ENCODE data around the gene FAM124A.

DNA sequence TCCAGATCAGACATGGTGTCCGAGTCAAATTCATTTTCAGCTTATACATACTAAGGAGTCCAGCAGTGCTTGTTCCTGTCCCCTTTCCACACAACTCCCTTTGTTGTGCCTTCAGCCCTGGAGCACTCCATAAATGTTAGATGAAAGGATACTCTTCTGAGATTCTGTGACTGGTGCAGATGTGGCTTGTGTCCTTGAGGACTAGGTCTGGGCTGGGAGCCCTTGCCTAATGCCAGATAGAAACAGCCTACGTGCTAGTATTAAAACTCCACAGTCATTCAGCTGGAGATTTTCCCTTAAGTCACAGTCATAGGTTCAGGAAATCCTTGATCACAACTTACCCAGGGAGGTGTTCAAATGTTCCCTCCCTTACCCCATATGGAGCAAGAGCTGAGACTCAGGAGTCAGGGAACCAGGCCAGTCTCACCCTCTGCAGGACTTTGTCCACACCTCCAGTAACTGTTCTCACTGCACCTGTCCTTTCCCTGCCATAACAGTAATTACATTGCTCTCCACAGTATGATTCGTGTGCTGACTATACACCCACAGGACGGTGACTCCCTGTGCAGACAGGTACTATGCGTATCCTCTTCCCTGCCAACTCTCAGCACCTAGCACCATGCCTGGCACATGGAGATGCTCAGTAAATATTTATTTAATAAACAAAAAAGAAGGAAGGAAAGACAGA is 101.8 kb downstream of the FAM124A start:
- no peak for TF ChIP-seq POLR2A (IDR thresholded peaks at IDR 0.05)
- TF ChIP-seq POLR2AphosphoS5 (IDR thresholded peaks at IDR 0.05), result no peak
- TF ChIP-seq, protein P1, sequence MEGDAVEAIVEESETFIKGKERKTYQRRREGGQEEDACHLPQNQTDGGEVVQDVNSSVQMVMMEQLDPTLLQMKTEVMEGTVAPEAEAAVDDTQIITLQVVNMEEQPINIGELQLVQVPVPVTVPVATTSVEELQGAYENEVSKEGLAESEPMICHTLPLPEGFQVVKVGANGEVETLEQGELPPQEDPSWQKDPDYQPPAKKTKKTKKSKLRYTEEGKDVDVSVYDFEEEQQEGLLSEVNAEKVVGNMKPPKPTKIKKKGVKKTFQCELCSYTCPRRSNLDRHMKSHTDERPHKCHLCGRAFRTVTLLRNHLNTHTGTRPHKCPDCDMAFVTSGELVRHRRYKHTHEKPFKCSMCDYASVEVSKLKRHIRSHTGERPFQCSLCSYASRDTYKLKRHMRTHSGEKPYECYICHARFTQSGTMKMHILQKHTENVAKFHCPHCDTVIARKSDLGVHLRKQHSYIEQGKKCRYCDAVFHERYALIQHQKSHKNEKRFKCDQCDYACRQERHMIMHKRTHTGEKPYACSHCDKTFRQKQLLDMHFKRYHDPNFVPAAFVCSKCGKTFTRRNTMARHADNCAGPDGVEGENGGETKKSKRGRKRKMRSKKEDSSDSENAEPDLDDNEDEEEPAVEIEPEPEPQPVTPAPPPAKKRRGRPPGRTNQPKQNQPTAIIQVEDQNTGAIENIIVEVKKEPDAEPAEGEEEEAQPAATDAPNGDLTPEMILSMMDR (IDR thresholded peaks at IDR 0.05 in 8 of 11, conservative IDR thresholded peaks at IDR 0.05 in 3 of 11), result no peak
